Activated naive CD8-positive, alpha-beta T cell treated with anti-CD3 and anti-CD28 coated beads, Interleukin-2, amount 50 U/mL, for 24 hours (primary cell): ENCODE results near the gene CKM.

ENCODE experiments used
- ATAC-seq: fragments of 150-1000 bp; cut with Tn5 transposase; one replicate; pipeline ENCODE4 v1.10.0; 2021
- DNase-seq: peaks from one replicate; pipeline ENCODE4 v3.0.0; 2021
- H3K27ac Mint-ChIP-seq: one replicate; pipeline ENCODE4 v1.8.0; 2021; ENCODE audit warnings: mild to moderate bottlenecking, mixed read lengths
- H3K27me3 Mint-ChIP-seq: one replicate; pipeline ENCODE4 v1.8.0; 2021; ENCODE audit warnings: mixed read lengths
- H3K36me3 Mint-ChIP-seq: one replicate; pipeline ENCODE4 v1.8.0; 2021; ENCODE audit warnings: low read depth, mixed read lengths
- H3K4me1 Mint-ChIP-seq: one replicate; pipeline ENCODE4 v1.8.0; 2021; ENCODE audit warnings: mixed read lengths
- H3K4me3 Mint-ChIP-seq: one replicate; pipeline ENCODE4 v1.8.0; 2021; ENCODE audit warnings: mild to moderate bottlenecking, moderate library complexity, mixed read lengths
- H3K9me3 Mint-ChIP-seq: one replicate; pipeline ENCODE4 v1.8.0; 2021; ENCODE audit warnings: mixed read lengths

Gene CKM

GRCh38 chr19:45322744-45323281, at the start of gene CKM:
TSS of gene CKM (minus strand) at chr19:45322875. CDS start at chr19:45319713, 3,162 bp downstream.
- peaks cover 3% of the 10 kb centered on the region for H3K4me1 Mint-ChIP-seq
- no peak for DNase-seq
- ATAC-seq: no peak
- H3K27ac Mint-ChIP-seq: no peak within 1 kb of the TSS
- no peak within 1 kb of the TSS for H3K4me3 Mint-ChIP-seq
- H3K9me3 Mint-ChIP-seq: no peaks in the 10 kb centered on the region
- H3K36me3 Mint-ChIP-seq: no peaks in the 10 kb centered on the region
- H3K27me3 Mint-ChIP-seq: peaks cover 39% of the 10 kb centered on the region

- Mint-ChIP-seq H3K36me3 (peaks cover 5% of the 10 kb centered on the region), H3K27ac (peak within 1 kb of the TSS; percentile 93), H3K9me3 (no peaks in the 10 kb centered on the region), H3K4me1 (peaks cover 21% of the 10 kb centered on the region), H3K27me3 (peaks cover 1% of the 10 kb centered on the region), H3K4me3 (peak within 1 kb of the TSS; percentile 86)
- DNase-seq (peak; percentile 100), ATAC-seq (peak; percentile 99)
Measured at GRCh38 chr19:45370410-45371204, 47.9 kb upstream of the CKM start, which contains the start of gene ERCC2. TSS of gene ERCC2 (minus strand) at chr19:45370573. CDS start at chr19:45370540, 33 bp downstream.

- H3K27ac Mint-ChIP-seq: no peak overlapping the region
- peaks cover 21% of the 10 kb centered on the region for H3K4me1 Mint-ChIP-seq
- ATAC-seq: no peak
- peak overlapping the region; percentile 55 for H3K4me3 Mint-ChIP-seq
- peaks cover 1% of the 10 kb centered on the region for H3K27me3 Mint-ChIP-seq
- no peaks in the 10 kb centered on the region for H3K9me3 Mint-ChIP-seq
- no peak for DNase-seq
- peaks cover 5% of the 10 kb centered on the region for H3K36me3 Mint-ChIP-seq
Measured at GRCh38 chr19:45368737-45369340, 46.2 kb upstream of the CKM start.

GRCh38 chr19:45368127-45368526, 45.5 kb upstream of the CKM start:
- Mint-ChIP-seq H3K4me3 (no peak overlapping the region), H3K9me3 (no peaks in the 10 kb centered on the region), H3K27me3 (peaks cover 1% of the 10 kb centered on the region), H3K27ac (no peak overlapping the region), H3K4me1 (peaks cover 21% of the 10 kb centered on the region), H3K36me3 (peaks cover 5% of the 10 kb centered on the region)
- no peak for ATAC-seq
- no peak for DNase-seq

- no peak for ATAC-seq
- DNase-seq: no peak
- Mint-ChIP-seq H3K4me3 (no peak overlapping the region), H3K27me3 (no peaks in the 10 kb centered on the region), H3K27ac (no peak overlapping the region), H3K36me3 (peaks cover 5% of the 10 kb centered on the region), H3K9me3 (no peaks in the 10 kb centered on the region), H3K4me1 (peaks cover 12% of the 10 kb centered on the region)
Measured at GRCh38 chr19:45364696-45365095, 42.0 kb upstream of the CKM start.

GRCh38 chr19:45363861-45364459, 41.3 kb upstream of the CKM start:
- Mint-ChIP-seq H3K27ac (no peak overlapping the region), H3K4me1 (peaks cover 7% of the 10 kb centered on the region), H3K9me3 (no peaks in the 10 kb centered on the region), H3K36me3 (peaks cover 5% of the 10 kb centered on the region), H3K4me3 (no peak overlapping the region), H3K27me3 (no peaks in the 10 kb centered on the region)
- no peak for ATAC-seq
- no peak for DNase-seq

- Mint-ChIP-seq H3K27me3 (no peaks in the 10 kb centered on the region), H3K9me3 (no peaks in the 10 kb centered on the region), H3K4me1 (no peaks in the 10 kb centered on the region), H3K4me3 (no peak overlapping the region), H3K27ac (no peak overlapping the region), H3K36me3 (peaks cover 3% of the 10 kb centered on the region)
- ATAC-seq (no peak), DNase-seq (no peak)
Measured at GRCh38 chr19:45362291-45362690, 39.6 kb upstream of the CKM start.

GRCh38 chr19:45361608-45362007, 38.9 kb upstream of the CKM start:
- H3K4me3 Mint-ChIP-seq: no peak overlapping the region
- DNase-seq (no peak), ATAC-seq (no peak)
- H3K9me3 Mint-ChIP-seq: no peaks in the 10 kb centered on the region
- H3K4me1 Mint-ChIP-seq: no peaks in the 10 kb centered on the region
- no peaks in the 10 kb centered on the region for H3K27me3 Mint-ChIP-seq
- no peak overlapping the region for H3K27ac Mint-ChIP-seq
- peaks cover 5% of the 10 kb centered on the region for H3K36me3 Mint-ChIP-seq

- no peaks in the 10 kb centered on the region for H3K27me3 Mint-ChIP-seq
- H3K9me3 Mint-ChIP-seq: no peaks in the 10 kb centered on the region
- H3K36me3 Mint-ChIP-seq: peaks cover 15% of the 10 kb centered on the region
- no peaks in the 10 kb centered on the region for H3K4me1 Mint-ChIP-seq
- no peak for ATAC-seq
- no peak overlapping the region for H3K27ac Mint-ChIP-seq
- DNase-seq: no peak
- H3K4me3 Mint-ChIP-seq: no peak overlapping the region
Measured at GRCh38 chr19:45358213-45358792, 35.6 kb upstream of the CKM start.

- Mint-ChIP-seq H3K4me3 (no peak overlapping the region), H3K9me3 (no peaks in the 10 kb centered on the region), H3K36me3 (peaks cover 15% of the 10 kb centered on the region), H3K27ac (no peak overlapping the region), H3K27me3 (no peaks in the 10 kb centered on the region), H3K4me1 (no peaks in the 10 kb centered on the region)
- DNase-seq (no peak), ATAC-seq (no peak)
Measured at GRCh38 chr19:45357445-45357783, 34.7 kb upstream of the CKM start.

GRCh38 chr19:45356760-45357444, 34.2 kb upstream of the CKM start:
- Mint-ChIP-seq H3K9me3 (no peaks in the 10 kb centered on the region), H3K4me3 (no peak overlapping the region), H3K27ac (no peak overlapping the region), H3K27me3 (no peaks in the 10 kb centered on the region), H3K36me3 (peaks cover 15% of the 10 kb centered on the region), H3K4me1 (no peaks in the 10 kb centered on the region)
- no peak for DNase-seq
- no peak for ATAC-seq

- H3K9me3 Mint-ChIP-seq: no peaks in the 10 kb centered on the region
- ATAC-seq: no peak
- no peak overlapping the region for H3K4me3 Mint-ChIP-seq
- H3K36me3 Mint-ChIP-seq: peaks cover 13% of the 10 kb centered on the region
- H3K27ac Mint-ChIP-seq: no peak overlapping the region
- H3K4me1 Mint-ChIP-seq: no peaks in the 10 kb centered on the region
- H3K27me3 Mint-ChIP-seq: no peaks in the 10 kb centered on the region
- no peak for DNase-seq
Measured at GRCh38 chr19:45355910-45356309, 33.2 kb upstream of the CKM start.

GRCh38 chr19:45355402-45355801, 32.7 kb upstream of the CKM start:
- ATAC-seq (no peak), DNase-seq (no peak)
- Mint-ChIP-seq H3K9me3 (no peaks in the 10 kb centered on the region), H3K27ac (no peak overlapping the region), H3K4me1 (no peaks in the 10 kb centered on the region), H3K4me3 (no peak overlapping the region), H3K36me3 (peaks cover 13% of the 10 kb centered on the region), H3K27me3 (no peaks in the 10 kb centered on the region)

- no peak for ATAC-seq
Measured at GRCh38 chr19:45354241-45354842, 31.7 kb upstream of the CKM start.

More at GRCh38 chr19:45354241-45354842, 31.7 kb upstream of the CKM start:
- Mint-ChIP-seq H3K27me3 (no peaks in the 10 kb centered on the region), H3K4me3 (no peak overlapping the region), H3K4me1 (no peaks in the 10 kb centered on the region), H3K36me3 (peaks cover 13% of the 10 kb centered on the region), H3K27ac (no peak overlapping the region), H3K9me3 (no peaks in the 10 kb centered on the region)
- DNase-seq: no peak
